DND-41 (cell line): ENCODE results near the gene GFAP.

Experiments used
- ATAC-seq: fragments of 200-7000 bp; cut with Tn5 transposase; 3 replicates; pipeline ENCODE4 v1.9.1; 2021; ENCODE audit warnings: low read depth; ENCODE audit not compliant: insufficient read depth
- DNase-seq: peaks from one replicate; pipeline ENCODE4 v3.0.0-alpha.2; 2020
- H2AFZ ChIP-seq: 2 replicates; pipeline ENCODE4 v1.6.0; 2012; ENCODE audit warnings: low read depth, low read length
- H3K27ac ChIP-seq: 2 replicates; pipeline ENCODE4 v1.5.1; 2012; ENCODE audit warnings: low read length, inconsistent platforms
- H3K27me3 ChIP-seq: fragments of 200-600 bp; sonication (generic); 2 replicates; pipeline ENCODE4 v1.6.0; 2012; ENCODE audit warnings: low read length, mild to moderate bottlenecking, inconsistent platforms; ENCODE audit not compliant: insufficient read depth, poor library complexity
- H3K36me3 ChIP-seq: 2 replicates; pipeline ENCODE4 v1.5.1; 2012; ENCODE audit warnings: low read length, inconsistent platforms; ENCODE audit not compliant: insufficient read depth
- H3K4me1 ChIP-seq: 2 replicates; pipeline ENCODE4 v1.5.1; 2012; ENCODE audit warnings: mild to moderate bottlenecking, low read length; ENCODE audit not compliant: insufficient read depth
- H3K4me2 ChIP-seq: 2 replicates; pipeline ENCODE4 v1.6.0; 2012; ENCODE audit warnings: mild to moderate bottlenecking, moderate library complexity, low read length, inconsistent platforms; ENCODE audit not compliant: insufficient read depth
- H3K4me3 ChIP-seq, 2 experiments: fragments of 200-600 bp in 1 of 2; shearing (Covaris generic) in 1 of 2; 2 replicates each; pipeline ENCODE4 v1.5.1; 2012 to 2016; ENCODE audit warnings: inconsistent platforms in 2 of 2, low read length in 2 of 2, mild to moderate bottlenecking in 2 of 2, low read depth in 1 of 2, moderate library complexity in 1 of 2
- H3K79me2 ChIP-seq: 2 replicates; pipeline ENCODE4 v1.6.0; 2012; ENCODE audit warnings: low read length, inconsistent platforms; ENCODE audit not compliant: insufficient read depth
- H3K9ac ChIP-seq: 2 replicates; pipeline ENCODE4 v1.6.0; 2012; ENCODE audit warnings: low read depth, mild to moderate bottlenecking, inconsistent platforms, low read length, moderate library complexity
- H3K9me3 ChIP-seq: 2 replicates; pipeline ENCODE4 v1.5.1; 2012; ENCODE audit warnings: low read length, moderate library complexity, mild to moderate bottlenecking, inconsistent platforms; ENCODE audit not compliant: insufficient read depth, severe bottlenecking
- H4K20me1 ChIP-seq: 2 replicates; pipeline ENCODE4 v1.6.0; 2012; ENCODE audit warnings: low read length; ENCODE audit not compliant: insufficient read depth
- EZH2 ChIP-seq: IDR thresholded peaks from 3 replicates; pipeline ENCODE4 v1.6.1; 2012; ENCODE audit warnings: borderline replicate concordance, low read depth, mild to moderate bottlenecking, moderate library complexity, low read length, inconsistent platforms; ENCODE audit not compliant: severe bottlenecking
- TF ChIP-seq, protein P1 (sequence below): IDR thresholded peaks from 2 replicates; pipeline ENCODE4 v1.5.1; 2012; ENCODE audit warnings: borderline replicate concordance, low read length, moderate library complexity, mild to moderate bottlenecking; ENCODE audit not compliant: poor library complexity, severe bottlenecking; ENCODE audit errors: extremely low read depth

Gene GFAP

GRCh38 chr17:44933824-44934744 is 18.8 kb upstream of the GFAP start:
- no peak overlapping the region for H3K9ac ChIP-seq
- DNase-seq = no peak
- H3K4me2 ChIP-seq = no peak overlapping the region
- TF ChIP-seq, protein P1, sequence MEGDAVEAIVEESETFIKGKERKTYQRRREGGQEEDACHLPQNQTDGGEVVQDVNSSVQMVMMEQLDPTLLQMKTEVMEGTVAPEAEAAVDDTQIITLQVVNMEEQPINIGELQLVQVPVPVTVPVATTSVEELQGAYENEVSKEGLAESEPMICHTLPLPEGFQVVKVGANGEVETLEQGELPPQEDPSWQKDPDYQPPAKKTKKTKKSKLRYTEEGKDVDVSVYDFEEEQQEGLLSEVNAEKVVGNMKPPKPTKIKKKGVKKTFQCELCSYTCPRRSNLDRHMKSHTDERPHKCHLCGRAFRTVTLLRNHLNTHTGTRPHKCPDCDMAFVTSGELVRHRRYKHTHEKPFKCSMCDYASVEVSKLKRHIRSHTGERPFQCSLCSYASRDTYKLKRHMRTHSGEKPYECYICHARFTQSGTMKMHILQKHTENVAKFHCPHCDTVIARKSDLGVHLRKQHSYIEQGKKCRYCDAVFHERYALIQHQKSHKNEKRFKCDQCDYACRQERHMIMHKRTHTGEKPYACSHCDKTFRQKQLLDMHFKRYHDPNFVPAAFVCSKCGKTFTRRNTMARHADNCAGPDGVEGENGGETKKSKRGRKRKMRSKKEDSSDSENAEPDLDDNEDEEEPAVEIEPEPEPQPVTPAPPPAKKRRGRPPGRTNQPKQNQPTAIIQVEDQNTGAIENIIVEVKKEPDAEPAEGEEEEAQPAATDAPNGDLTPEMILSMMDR = no peak
- no peak for TF ChIP-seq EZH2
- H3K79me2 ChIP-seq = peaks cover 45% of the 10 kb centered on the region
- H4K20me1 ChIP-seq = peaks cover 63% of the 10 kb centered on the region
- H3K27ac ChIP-seq = no peak overlapping the region
- no peak overlapping the region for H2AFZ ChIP-seq
- peaks cover 94% of the 10 kb centered on the region for H3K36me3 ChIP-seq
- ATAC-seq = no peak
- no peaks in the 10 kb centered on the region for H3K27me3 ChIP-seq
- H3K4me1 ChIP-seq = 0 out of 2 replicates have a peak, but pooled peaks cover 3% of the 10 kb centered on the region
- no peaks in the 10 kb centered on the region for H3K9me3 ChIP-seq
- no peak overlapping the region for H3K4me3 ChIP-seq

DNA sequence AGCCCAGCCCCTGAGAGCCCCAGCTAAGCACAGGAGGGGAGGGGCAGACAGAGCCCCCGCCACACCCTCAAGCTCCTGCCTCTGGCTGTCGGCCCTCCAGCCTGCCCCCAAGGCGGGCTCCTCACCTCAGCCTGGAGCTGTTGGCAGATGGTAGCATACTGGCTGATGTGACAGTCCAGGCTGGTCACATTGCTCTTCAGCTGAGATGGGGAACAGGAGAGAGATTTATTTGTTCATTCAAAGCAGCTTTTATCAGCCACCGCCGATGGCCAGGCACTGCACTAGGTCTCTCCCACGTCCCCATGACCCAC is 17.4 kb upstream of the GFAP start:
- Histone ChIP-seq H2AFZ (no peak overlapping the region), H3K27ac (no peak overlapping the region), H3K27me3 (no peaks in the 10 kb centered on the region), H4K20me1 (peaks cover 67% of the 10 kb centered on the region), H3K9ac (no peak overlapping the region), H3K36me3 (peaks cover 97% of the 10 kb centered on the region), H3K4me2 (no peak overlapping the region), H3K79me2 (peaks cover 33% of the 10 kb centered on the region), H3K9me3 (no peaks in the 10 kb centered on the region), H3K4me3 (no peak overlapping the region), H3K4me1 (no peaks in the 10 kb centered on the region)
- ATAC-seq = no peak
- DNase-seq = no peak
- TF ChIP-seq, protein P1 = no peak
- no peak for TF ChIP-seq EZH2

GRCh38 chr17:44932096-44932786 is 16.9 kb upstream of the GFAP start:
- Histone ChIP-seq H3K27me3 (no peaks in the 10 kb centered on the region), H3K79me2 (peaks cover 28% of the 10 kb centered on the region), H3K4me2 (no peak overlapping the region), H3K9me3 (no peaks in the 10 kb centered on the region), H3K27ac (no peak overlapping the region), H2AFZ (no peak overlapping the region), H3K9ac (no peak overlapping the region), H4K20me1 (peaks cover 72% of the 10 kb centered on the region), H3K36me3 (peaks cover 97% of the 10 kb centered on the region), H3K4me1 (no peaks in the 10 kb centered on the region), H3K4me3 (no peak overlapping the region)
- ATAC-seq (no peak), DNase-seq (no peak)
- TF ChIP-seq, protein P1 = no peak
- no peak for TF ChIP-seq EZH2
